Neural cell (in vitro differentiated cells): ENCODE measurements around the gene PDK2. TPM values are rescaled to one million over a fixed set of nuclear protein-coding genes. Genes with fewer than 3 reads are reported as not detected.

Experiments used
- H2AFZ ChIP-seq: fragments of 200-600, 300-800 bp; sonication (generic), shearing (Covaris generic); 2 replicates; pipeline ENCODE4 v1.6.0; 2014; ENCODE audit warnings: low read depth, mild to moderate bottlenecking, antibody characterized with exemption, low read length, moderate library complexity
- H3F3A ChIP-seq: fragments of 200-600 bp; shearing (Covaris generic); 2 replicates; pipeline ENCODE4 v1.6.1; 2016; ENCODE audit warnings: mild to moderate bottlenecking, moderate library complexity, mixed read lengths, antibody characterized with exemption, low read length; ENCODE audit not compliant: insufficient read depth, poor library complexity, severe bottlenecking
- H3K27ac ChIP-seq: fragments of 200-600, 300-800 bp; sonication (generic), shearing (Covaris generic); 2 replicates; pipeline ENCODE4 v1.5.1; 2014; ENCODE audit warnings: mild to moderate bottlenecking, low read length, moderate library complexity
- H3K27me3 ChIP-seq: fragments of 300-800, 200-600 bp; sonication (generic), shearing (Covaris generic); 2 replicates; pipeline ENCODE4 v1.6.0; 2014; ENCODE audit warnings: mild to moderate bottlenecking, low read depth, low read length, moderate library complexity; ENCODE audit not compliant: insufficient read depth
- H3K36me3 ChIP-seq: fragments of 300-800, 200-600 bp; sonication (generic), shearing (Covaris generic); 2 replicates; pipeline ENCODE4 v1.5.1; 2014; ENCODE audit warnings: mild to moderate bottlenecking, antibody characterized with exemption, low read length, moderate library complexity; ENCODE audit not compliant: insufficient read depth
- H3K4me2 ChIP-seq: fragments of 300-800, 200-600 bp; sonication (generic), shearing (Covaris generic); 2 replicates; pipeline ENCODE4 v1.6.0; 2014; ENCODE audit warnings: mild to moderate bottlenecking, low read length
- H3K4me3 ChIP-seq: fragments of 300-800, 200-600 bp; sonication (generic), shearing (Covaris generic); 2 replicates; pipeline ENCODE4 v1.5.1; 2014; ENCODE audit warnings: mild to moderate bottlenecking, low read length, moderate library complexity
- H3K79me2 ChIP-seq: fragments of 200-600 bp; shearing (Covaris generic); replicated peaks from 2 replicates; pipeline ENCODE4 v1.6.0; 2014; ENCODE audit warnings: mild to moderate bottlenecking, low read length, moderate library complexity; ENCODE audit not compliant: insufficient read depth
- H3K9ac ChIP-seq: fragments of 300-800, 200-600 bp; sonication (generic), shearing (Covaris generic); 2 replicates; pipeline ENCODE4 v1.6.1; 2016; ENCODE audit warnings: mild to moderate bottlenecking, low read length, mixed read lengths
- H3K9me2 ChIP-seq: fragments of 200-600 bp; shearing (Covaris generic); 2 replicates; pipeline ENCODE4 v1.6.1; 2016; ENCODE audit warnings: mild to moderate bottlenecking, low read length, mixed read lengths; ENCODE audit not compliant: insufficient read depth
- H3K9me3 ChIP-seq: fragments of 200-600, 300-800 bp; sonication (generic), shearing (Covaris generic); 2 replicates; pipeline ENCODE4 v1.6.1; 2016; ENCODE audit warnings: mild to moderate bottlenecking, mixed run types, low read length, moderate library complexity, mixed read lengths
- H4K20me1 ChIP-seq: fragments of 200-600 bp; shearing (Covaris generic); 2 replicates; pipeline ENCODE4 v1.6.1; 2016; ENCODE audit warnings: mild to moderate bottlenecking, mixed run types; ENCODE audit not compliant: insufficient read depth
- CTCF ChIP-seq: fragments of 450-650 bp; IDR thresholded peaks from 2 replicates; pipeline ENCODE4 v1.5.1; 2014; ENCODE audit warnings: antibody characterized with exemption, mild to moderate bottlenecking, moderate library complexity; ENCODE audit not compliant: poor library complexity, severe bottlenecking
- EP300 ChIP-seq: fragments of 450-650 bp; conservative IDR thresholded peaks from 2 replicates; pipeline ENCODE4 v1.6.1; 2014; ENCODE audit warnings: antibody characterized with exemption, mild to moderate bottlenecking, moderate library complexity; ENCODE audit not compliant: poor library complexity, severe bottlenecking
- EZH2 ChIP-seq: fragments of 200-600, 300-800 bp; shearing (Covaris generic), sonication (generic); IDR thresholded peaks from 2 replicates; pipeline ENCODE4 v1.6.1; 2014; ENCODE audit warnings: antibody characterized with exemption, low read length, borderline replicate concordance, mild to moderate bottlenecking; ENCODE audit not compliant: insufficient read depth, poor library complexity, severe bottlenecking
- MXI1 ChIP-seq: fragments of 450-650 bp; conservative IDR thresholded peaks from 2 replicates; pipeline ENCODE4 v1.6.1; 2014; ENCODE audit warnings: antibody characterized with exemption, mild to moderate bottlenecking; ENCODE audit not compliant: poor library complexity, severe bottlenecking
- POLR2AphosphoS5 ChIP-seq: IDR thresholded peaks from 2 replicates; pipeline ENCODE4 v1.6.1; 2012
- RAD21 ChIP-seq: fragments of 450-650 bp; conservative IDR thresholded peaks from 2 replicates; pipeline ENCODE4 v1.6.1; 2014; ENCODE audit warnings: antibody characterized with exemption, mild to moderate bottlenecking, moderate library complexity
- REST ChIP-seq: IDR thresholded peaks from 2 replicates; pipeline ENCODE4 v1.6.1; 2012; ENCODE audit warnings: borderline replicate concordance
- SMC3 ChIP-seq: fragments of 450-650 bp; conservative IDR thresholded peaks from 2 replicates; pipeline ENCODE4 v1.6.1; 2014; ENCODE audit warnings: antibody characterized with exemption, mild to moderate bottlenecking, moderate library complexity; ENCODE audit not compliant: poor library complexity
- TAF1 ChIP-seq: IDR thresholded peaks from 2 replicates; pipeline ENCODE4 v1.6.1; 2012; ENCODE audit warnings: low read depth
- polyA plus RNA-seq: library from polyadenylated mRNA; depleted of rRNA; stranded (reverse); fragments of >200 nt; gene quantifications from 2 replicates; pipeline ENCODE4 v1.2.3, GENCODE V29; 2014

The PDK2 gene
- polyA plus RNA-seq, 1 donor from 2014 or later, result 36.2 TPM

- no peaks in the 10 kb centered on the region for H3F3A ChIP-seq
- peaks cover 4% of the 10 kb centered on the region for H3K36me3 ChIP-seq
- H2AFZ ChIP-seq, result no peak overlapping the region
- no peak overlapping the region for H3K4me3 ChIP-seq
- no peaks in the 10 kb centered on the region for H3K79me2 ChIP-seq
- no peak overlapping the region for H3K4me2 ChIP-seq
- H3K27me3 ChIP-seq, result no peaks in the 10 kb centered on the region
- no peak for TF ChIP-seq POLR2AphosphoS5
- TF ChIP-seq EP300, result no peak
- no peak for TF ChIP-seq EZH2
- TF ChIP-seq CTCF, result peak; percentile 68
- TF ChIP-seq MXI1, result no peak
- TF ChIP-seq SMC3, result peak; percentile 50
- no peak for TF ChIP-seq REST
- no peak for TF ChIP-seq TAF1
- TF ChIP-seq RAD21, result peak; percentile 33
- no peaks in the 10 kb centered on the region for H4K20me1 ChIP-seq
- no peak overlapping the region for H3K9ac ChIP-seq
- no peak overlapping the region for H3K27ac ChIP-seq
- no peaks in the 10 kb centered on the region for H3K9me2 ChIP-seq
- H3K9me3 ChIP-seq, result no peaks in the 10 kb centered on the region
These were observed 22.3 kb downstream of the PDK2 start for GRCh38 chr17:50117202-50118051.

- H3K27me3 ChIP-seq, result no peaks in the 10 kb centered on the region
- H3K9ac ChIP-seq, result no peak overlapping the region
- no peak overlapping the region for H2AFZ ChIP-seq
- no peaks in the 10 kb centered on the region for H4K20me1 ChIP-seq
- H3K27ac ChIP-seq, result no peak overlapping the region
- no peaks in the 10 kb centered on the region for H3F3A ChIP-seq
- no peaks in the 10 kb centered on the region for H3K9me2 ChIP-seq
- no peaks in the 10 kb centered on the region for H3K9me3 ChIP-seq
- no peak overlapping the region for H3K4me3 ChIP-seq
- peaks cover 4% of the 10 kb centered on the region for H3K36me3 ChIP-seq
- H3K79me2 ChIP-seq, result no peaks in the 10 kb centered on the region
- H3K4me2 ChIP-seq, result no peak overlapping the region
- TF ChIP-seq SMC3 (no peak), POLR2AphosphoS5 (no peak), EP300 (no peak), EZH2 (no peak), TAF1 (no peak), REST (no peak), CTCF (no peak), MXI1 (no peak), RAD21 (no peak)
These were observed 23.1 kb downstream of the PDK2 start for GRCh38 chr17:50118076-50118827.
